Testis (tissue), 2 donors: ENCODE measurements around the gene MTRF1.

Experiments
- CTCF ChIP-seq, 3 experiments: fragments of 450-650 bp in 2 of 3; fragments of 200-600 bp in 1 of 3; sonication (generic) in 1 of 3; IDR thresholded peaks; one replicate each; pipeline ENCODE4 v1.5.1; 2016 to 2019; ENCODE audit warnings: antibody characterized with exemption in 3 of 3, mild to moderate bottlenecking in 2 of 3, moderate library complexity in 1 of 3
- POLR2A ChIP-seq: fragments of 450-650 bp; IDR thresholded peaks from one replicate; pipeline ENCODE4 v1.6.1; 2017; ENCODE audit warnings: antibody characterized with exemption, mild to moderate bottlenecking, moderate library complexity

- no peak for TF ChIP-seq POLR2A
- TF ChIP-seq CTCF (IDR thresholded peaks at IDR 0.05), result no peak
Observed at GRCh38 chr13:41203810-41204209, 59.6 kb downstream of the MTRF1 start.
